AG04449 (cell line): ENCODE results near the gene S1PR2.

Experiments
- CTCF ChIA-PET: fragments of 350-600 bp; formaldehyde crosslinking; extraction: SDS; loops from one replicate; lab custom pipeline; 2021; ENCODE audit warnings: antibody characterized with exemption; lab: Yijun Ruan, JAX
- POLR2A ChIA-PET: fragments of 400-600, 350-600 bp; formaldehyde crosslinking; extraction: SDS; loops from one replicate; lab custom pipeline; 2020; ENCODE audit warnings: antibody characterized with exemption, inconsistent platforms; lab: Yijun Ruan, JAX
- DNase-seq: peaks from one replicate; pipeline ENCODE4 v3.0.0-alpha.2; 2010; ENCODE audit warnings: low read depth, low spot score
- H3K4me3 ChIP-seq: 2 replicates; pipeline ENCODE4 v1.5.1; 2011; ENCODE audit warnings: low read depth, mild to moderate bottlenecking, control low read depth, low read length
- TF ChIP-seq, protein P1 (sequence below): IDR thresholded peaks from one replicate; pipeline ENCODE4 v1.5.1; 2011; ENCODE audit warnings: mild to moderate bottlenecking, moderate library complexity, low read length, control low read depth, inconsistent platforms; ENCODE audit not compliant: insufficient read depth; ENCODE audit errors: missing control alignments

The S1PR2 gene

DNA sequence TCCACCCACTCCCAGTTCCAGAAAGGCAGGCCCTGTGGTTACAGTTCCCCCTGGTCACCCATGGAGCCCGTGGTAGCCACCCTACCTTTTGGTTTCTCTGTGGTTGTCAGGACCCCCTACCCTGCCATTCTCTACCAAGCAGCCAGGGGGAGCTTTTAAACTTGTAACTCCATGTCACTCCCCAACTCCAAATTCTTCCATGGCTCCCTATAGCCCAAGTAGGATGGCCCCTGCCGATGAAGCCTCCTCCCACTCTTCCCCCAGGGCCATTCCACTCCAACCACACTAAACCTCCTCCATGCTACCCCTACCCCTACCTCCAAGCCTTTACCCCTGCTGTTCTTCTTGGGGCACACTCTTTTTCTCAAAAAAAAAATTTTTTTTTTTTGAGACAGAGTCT is 2.2 kb downstream of the S1PR2 start:
- POLR2A ChIA-PET, result no interaction called here
- no peak for DNase-seq
- TF ChIP-seq, protein P1, sequence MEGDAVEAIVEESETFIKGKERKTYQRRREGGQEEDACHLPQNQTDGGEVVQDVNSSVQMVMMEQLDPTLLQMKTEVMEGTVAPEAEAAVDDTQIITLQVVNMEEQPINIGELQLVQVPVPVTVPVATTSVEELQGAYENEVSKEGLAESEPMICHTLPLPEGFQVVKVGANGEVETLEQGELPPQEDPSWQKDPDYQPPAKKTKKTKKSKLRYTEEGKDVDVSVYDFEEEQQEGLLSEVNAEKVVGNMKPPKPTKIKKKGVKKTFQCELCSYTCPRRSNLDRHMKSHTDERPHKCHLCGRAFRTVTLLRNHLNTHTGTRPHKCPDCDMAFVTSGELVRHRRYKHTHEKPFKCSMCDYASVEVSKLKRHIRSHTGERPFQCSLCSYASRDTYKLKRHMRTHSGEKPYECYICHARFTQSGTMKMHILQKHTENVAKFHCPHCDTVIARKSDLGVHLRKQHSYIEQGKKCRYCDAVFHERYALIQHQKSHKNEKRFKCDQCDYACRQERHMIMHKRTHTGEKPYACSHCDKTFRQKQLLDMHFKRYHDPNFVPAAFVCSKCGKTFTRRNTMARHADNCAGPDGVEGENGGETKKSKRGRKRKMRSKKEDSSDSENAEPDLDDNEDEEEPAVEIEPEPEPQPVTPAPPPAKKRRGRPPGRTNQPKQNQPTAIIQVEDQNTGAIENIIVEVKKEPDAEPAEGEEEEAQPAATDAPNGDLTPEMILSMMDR, result peak; percentile 12
- H3K4me3 ChIP-seq, result no peak overlapping the region
- CTCF ChIA-PET, result interaction anchor here (0.7 to 2.1 kb wide), 10 partner anchors 9 to 297 kb away, joined by 3 to 17 read pairs (median 4); partner anchors contain the start of genes DNMT1, MRPL4 and SHFL

DNA sequence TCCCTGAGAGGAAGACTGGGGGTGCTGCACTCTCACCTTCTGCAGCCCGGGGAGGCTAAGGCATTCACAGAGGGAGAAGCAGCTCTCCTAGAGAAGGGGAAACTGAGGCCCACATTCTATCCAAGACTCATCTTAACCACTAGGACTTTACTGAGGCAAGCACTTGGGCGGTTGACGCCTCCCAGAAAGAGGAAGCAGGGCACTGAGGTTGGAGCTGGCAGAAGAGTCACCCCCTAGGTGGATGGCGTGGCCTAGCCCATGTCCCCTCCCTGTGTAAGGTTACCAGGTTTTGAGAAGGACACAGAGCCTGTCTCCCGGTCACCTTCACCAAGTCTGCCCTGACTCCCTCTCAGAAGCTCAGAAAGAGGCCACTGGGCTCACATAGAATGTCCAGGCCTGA is 2.7 kb downstream of the S1PR2 start:
- H3K4me3 ChIP-seq, result no peak overlapping the region
- no peak for DNase-seq
- ChIA-PET POLR2A (no interaction called here), CTCF (interaction anchor here (0.8 to 2.1 kb wide), 10 partner anchors 9 to 297 kb away, joined by 3 to 17 read pairs (median 4); partner anchors contain the start of genes DNMT1, MRPL4 and SHFL)
- TF ChIP-seq, protein P1, result no peak

DNA sequence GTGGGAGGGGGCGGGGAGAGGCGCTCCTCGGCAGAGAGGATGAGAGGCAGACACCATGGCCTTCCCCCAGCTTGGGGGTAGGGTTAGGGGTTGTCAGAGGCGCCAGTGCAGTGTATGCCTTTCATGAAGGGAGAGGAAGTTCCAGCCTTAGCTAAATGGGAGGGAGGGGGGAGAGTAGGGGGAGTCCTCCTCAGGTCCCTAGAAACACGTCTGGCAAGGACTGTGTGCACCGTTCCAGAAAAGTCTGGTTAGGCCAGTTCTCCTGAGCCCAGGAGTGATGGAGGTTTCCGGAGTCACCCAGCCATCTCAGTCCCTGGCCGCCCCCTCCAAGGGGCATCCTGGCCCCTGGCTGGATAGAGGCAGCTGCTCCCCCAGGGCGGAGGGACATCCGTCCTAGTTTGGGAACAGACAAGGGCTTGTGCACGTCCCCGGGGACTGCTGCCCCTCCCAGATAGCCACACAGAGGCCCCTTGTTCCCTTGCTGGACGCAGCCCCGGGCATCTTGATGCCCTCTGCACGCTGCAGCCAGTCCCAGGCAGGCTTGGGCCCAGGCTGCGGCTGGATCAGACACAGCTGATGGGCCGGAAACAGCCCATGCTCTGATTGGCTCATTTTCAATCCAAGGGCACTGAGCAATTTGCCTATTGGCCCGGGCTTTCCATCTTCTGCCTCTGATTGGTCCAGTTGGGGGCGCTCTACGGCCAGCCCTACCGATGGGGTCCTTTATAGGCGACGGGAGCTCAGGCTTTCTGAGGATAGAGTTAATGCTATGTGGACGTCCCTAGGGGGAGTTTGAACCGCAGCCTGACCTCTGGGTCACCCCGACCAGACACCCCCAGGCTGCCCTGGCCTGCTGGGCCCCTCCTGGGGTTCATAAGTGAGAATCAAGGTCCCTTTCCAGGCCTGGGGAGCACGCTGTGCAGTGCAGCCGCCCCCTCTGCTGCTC is 3.8 kb downstream of the S1PR2 start:
- no peak for DNase-seq
- no peak overlapping the region; the same call in 1 of the 2 replicates for H3K4me3 ChIP-seq
- TF ChIP-seq, protein P1, result no peak
- CTCF ChIA-PET, result interaction anchor here (0.8 to 2.3 kb wide), 4 partner anchors 13 to 129 kb away, joined by 3 to 11 read pairs (median 4); no protein-coding TSS in a partner anchor
- POLR2A ChIA-PET, result interaction anchor here (1.5 kb wide), 1 partner anchor 12 kb away, joined by 4 read pairs; no protein-coding TSS in a partner anchor

DNA sequence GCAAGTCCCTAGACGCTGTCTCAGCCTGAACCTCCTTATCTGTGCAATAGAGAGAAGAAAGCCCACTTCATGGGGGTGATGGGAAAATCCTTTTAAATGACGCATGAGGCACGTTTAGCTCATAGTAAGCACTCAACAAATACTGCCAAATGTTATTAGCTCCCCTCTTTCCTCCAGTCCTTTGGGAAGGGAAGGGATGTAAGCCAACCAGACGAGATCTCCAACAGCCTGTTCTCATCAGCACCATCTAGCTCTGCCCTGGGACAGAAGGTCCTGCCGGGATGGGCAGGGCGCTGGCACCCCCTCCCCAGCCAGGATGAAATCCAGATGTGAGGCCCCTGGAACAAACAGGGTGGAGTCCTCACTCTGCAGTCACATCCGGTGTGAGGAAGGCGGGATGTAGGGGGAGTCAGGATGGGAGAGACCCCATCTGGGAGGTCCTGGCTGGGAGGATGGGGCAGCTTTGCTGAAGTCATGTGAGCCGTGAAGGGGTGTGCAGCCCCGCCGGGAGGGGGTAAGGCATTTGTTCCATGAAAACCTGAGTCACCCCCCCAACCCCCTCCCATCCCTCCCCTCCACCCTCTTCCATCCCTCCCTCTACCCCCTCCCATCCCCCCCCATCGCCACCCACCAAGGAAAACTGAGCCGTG is 4.6 kb downstream of the S1PR2 start:
- TF ChIP-seq, protein P1, result no peak
- POLR2A ChIA-PET, result interaction anchor here (0.7 to 1.5 kb wide), 2 partner anchors 12 to 120 kb away, joined by 3 to 4 read pairs; partner anchors contain the start of gene PPAN
- DNase-seq, result no peak
- H3K4me3 ChIP-seq, result no peak overlapping the region
- CTCF ChIA-PET, result interaction anchor here (1.2 to 2.3 kb wide), 3 partner anchors 12 to 24 kb away, joined by 3 to 11 read pairs (median 6); no protein-coding TSS in a partner anchor

DNA sequence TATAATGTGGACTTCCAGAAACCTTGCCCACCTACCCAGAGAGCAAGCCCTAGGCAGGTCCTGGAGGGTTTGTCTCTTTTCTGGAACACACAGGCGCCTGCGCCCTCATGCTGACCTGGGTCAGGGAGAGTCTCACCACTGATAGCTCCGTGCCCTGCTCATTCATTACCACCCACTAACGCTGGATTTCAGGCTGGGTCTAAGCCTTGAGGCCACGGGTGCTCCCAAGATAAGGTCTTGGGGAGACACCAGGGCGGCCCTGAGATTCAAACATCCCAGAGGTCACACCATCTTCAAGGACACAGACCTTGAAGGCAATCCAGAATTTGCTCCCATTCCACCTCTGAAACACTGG is 5.1 kb downstream of the S1PR2 start:
- DNase-seq, result no peak
- POLR2A ChIA-PET, result interaction anchor here (0.7 to 1.5 kb wide), 2 partner anchors 11 to 120 kb away, joined by 3 to 4 read pairs; partner anchors contain the start of gene PPAN
- no peak overlapping the region for H3K4me3 ChIP-seq
- CTCF ChIA-PET, result interaction anchor here (1.2 to 2.3 kb wide), 3 partner anchors 12 to 24 kb away, joined by 3 to 11 read pairs (median 6); no protein-coding TSS in a partner anchor
- TF ChIP-seq, protein P1, result no peak

DNA sequence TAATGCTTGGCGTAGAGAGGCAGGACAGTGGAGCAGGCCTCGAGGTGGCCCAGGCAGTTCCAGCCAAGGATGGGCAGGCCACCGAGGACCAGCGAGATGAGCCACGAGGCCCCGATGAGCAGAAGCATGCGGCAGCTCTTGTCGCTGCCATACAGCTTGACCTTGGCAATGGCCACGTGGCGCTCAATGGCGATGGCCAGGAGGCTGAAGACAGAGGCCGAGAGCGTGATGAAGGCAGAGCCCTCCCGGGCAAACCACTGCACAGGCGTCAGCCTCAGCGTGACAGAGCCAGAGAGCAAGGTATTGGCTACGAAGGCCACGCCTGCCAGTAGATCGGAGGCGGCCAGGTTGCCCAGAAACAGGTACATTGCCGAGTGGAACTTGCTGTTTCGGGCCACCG is 6.8 kb downstream of the S1PR2 start:
- ChIA-PET CTCF (no interaction called here), POLR2A (no interaction called here)
- DNase-seq, result no peak
- TF ChIP-seq, protein P1, result no peak
- no peak overlapping the region for H3K4me3 ChIP-seq
